Common myeloid progenitor, CD34-positive (primary cell): Measurements from ENCODE around the gene HCRTR1.

Source experiments
- CTCF ChIA-PET: fragments of 350-600 bp; sonication (Branson Sonifier 250); formaldehyde crosslinking; loops from one replicate; lab custom pipeline; 2021; ENCODE audit warnings: antibody characterized with exemption; lab: Charles Lee
- POLR2A ChIA-PET: fragments of 350-600 bp; sonication (Branson Sonifier 250); formaldehyde crosslinking; loops from one replicate; lab custom pipeline; 2021; ENCODE audit warnings: antibody characterized with exemption; lab: Charles Lee
- DNase-seq, 3 donors: peaks; one replicate each; pipeline versions ENCODE4 v3.0.0 to v3.0.0-alpha.2; 2013
- H3K27ac ChIP-seq, 2 experiments: 1 replicate in 1 of 2; 2 replicates in 1 of 2; pipeline ENCODE4 v1.7.0; 2013; ENCODE audit warnings: inconsistent platforms in 2 of 2, low read length in 2 of 2, mild to moderate bottlenecking in 2 of 2, low read depth in 1 of 2, moderate library complexity in 1 of 2; ENCODE audit not compliant: severe bottlenecking in 2 of 2, insufficient read depth in 1 of 2, poor library complexity in 1 of 2
- H3K27me3 ChIP-seq, 5 experiments: replicated peaks in 2 of 5; 1 replicate in 3 of 5; 2 replicates in 2 of 5; pipeline versions ENCODE4 v1.6.1 to v1.7.0; 2013; ENCODE audit warnings: low read length in 4 of 5, mild to moderate bottlenecking in 2 of 5, moderate library complexity in 2 of 5, inconsistent platforms in 1 of 5; ENCODE audit not compliant: insufficient read depth in 5 of 5, control insufficient read depth in 4 of 5
- H3K36me3 ChIP-seq, 4 experiments: 1 replicate in 2 of 4; 2 replicates in 2 of 4; pipeline versions ENCODE4 v1.6.1 to v1.7.0; 2013; ENCODE audit warnings: low read length in 3 of 4, control low read depth in 1 of 4, mild to moderate bottlenecking in 1 of 4; ENCODE audit not compliant: control insufficient read depth in 4 of 4, insufficient read depth in 4 of 4
- H3K4me1 ChIP-seq, 4 experiments: 1 replicate in 3 of 4; 2 replicates in 1 of 4; pipeline versions ENCODE4 v1.6.1 to v1.7.1; 2013; ENCODE audit warnings: low read length in 3 of 4, mild to moderate bottlenecking in 3 of 4, control low read depth in 1 of 4, inconsistent platforms in 1 of 4, moderate library complexity in 1 of 4; ENCODE audit not compliant: control insufficient read depth in 4 of 4, insufficient read depth in 4 of 4; ENCODE audit errors: control extremely low read depth in 1 of 4
- H3K4me3 ChIP-seq, 7 experiments: 1 replicate in 4 of 7; 2 replicates in 3 of 7; pipeline versions ENCODE4 v1.5.1 to v1.7.0; 2013; ENCODE audit warnings: mild to moderate bottlenecking in 7 of 7, low read length in 6 of 7, moderate library complexity in 6 of 7, inconsistent platforms in 2 of 7, low read depth in 2 of 7, control low read depth in 1 of 7; ENCODE audit not compliant: insufficient read depth in 4 of 7, control insufficient read depth in 1 of 7; ENCODE audit errors: extremely low read depth in 1 of 7
- H3K9me3 ChIP-seq, 5 experiments: 1 replicate in 4 of 5; 2 replicates in 1 of 5; pipeline versions ENCODE4 v1.6.1 to v1.7.1; 2013; ENCODE audit warnings: low read length in 4 of 5, mild to moderate bottlenecking in 2 of 5, inconsistent platforms in 1 of 5, low read depth in 1 of 5, moderate library complexity in 1 of 5; ENCODE audit not compliant: control insufficient read depth in 4 of 5, insufficient read depth in 2 of 5; ENCODE audit errors: control extremely low read depth in 1 of 5
- WGBS: methylation state at CpG from one replicate; pipeline ENCODE4 v1.1.5; 2013; ENCODE audit not compliant: insufficient coverage; 5-methylcytosine and 5-hydroxymethylcytosine counted together

HCRTR1 gene

GRCh38 chr1:31668303-31668883 lies 50.9 kb downstream of the HCRTR1 start:
- DNase-seq: no peak
- Histone ChIP-seq H3K9me3 (no peaks in the 10 kb centered on the region), H3K27ac (no peak overlapping the region), H3K4me3 (no peak overlapping the region), H3K36me3 (no peaks in the 10 kb centered on the region), H3K27me3 (peaks cover 0 to 3% (median 0%) of the 10 kb centered on the region in 5 experiments), H3K4me1 (peaks cover 0 to 18% (median 13%) of the 10 kb centered on the region in 4 experiments)
- ChIA-PET CTCF (interaction anchor here (1.0 to 4.9 kb wide), 4 partner anchors 35 to 121 kb away, joined by 3 to 28 read pairs (median 6); partner anchors contain the start of gene COL16A1), POLR2A (no interaction called here)
- 94% methylated on average over 11 of the region's 11 CpGs for WGBS

DNA sequence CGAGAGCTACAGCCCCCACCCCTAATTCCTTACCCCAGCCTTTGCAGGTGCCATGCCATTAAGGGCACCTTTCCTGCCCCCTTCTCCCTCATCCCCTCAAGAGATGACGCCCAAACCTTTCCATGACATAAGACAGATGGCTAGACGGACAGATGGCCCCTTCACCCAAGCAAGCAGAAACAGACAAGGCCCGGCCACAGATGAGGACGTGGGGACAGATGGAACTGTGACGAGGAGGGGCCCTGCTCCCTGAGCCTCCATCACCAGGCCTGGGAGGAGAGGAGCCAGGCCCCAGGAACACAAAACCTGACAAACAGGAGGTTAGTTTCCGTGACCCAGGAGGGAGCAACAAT lies 51.9 kb downstream of the HCRTR1 start:
- H3K9me3 ChIP-seq: no peaks in the 10 kb centered on the region
- no peak overlapping the region for H3K27ac ChIP-seq
- CTCF ChIA-PET: interaction anchor here (1.0 to 4.9 kb wide), 9 partner anchors 11 to 122 kb away, joined by 4 to 28 read pairs (median 8); partner anchors contain the start of gene COL16A1
- 52% methylated on average over 5 of the region's 7 CpGs for WGBS
- peaks cover 0 to 3% (median 0%) of the 10 kb centered on the region in 5 experiments for H3K27me3 ChIP-seq
- peak overlapping the region in 1 of 7 experiments; percentile 59 for H3K4me3 ChIP-seq
- POLR2A ChIA-PET: interaction anchor here (1.1 to 1.3 kb wide), 2 partner anchors 24 to 119 kb away, joined by 3 to 4 read pairs; partner anchors contain the start of gene PEF1
- H3K36me3 ChIP-seq: no peaks in the 10 kb centered on the region
- peaks cover 0 to 18% (median 13%) of the 10 kb centered on the region in 4 experiments for H3K4me1 ChIP-seq
- DNase-seq: no peak

DNA sequence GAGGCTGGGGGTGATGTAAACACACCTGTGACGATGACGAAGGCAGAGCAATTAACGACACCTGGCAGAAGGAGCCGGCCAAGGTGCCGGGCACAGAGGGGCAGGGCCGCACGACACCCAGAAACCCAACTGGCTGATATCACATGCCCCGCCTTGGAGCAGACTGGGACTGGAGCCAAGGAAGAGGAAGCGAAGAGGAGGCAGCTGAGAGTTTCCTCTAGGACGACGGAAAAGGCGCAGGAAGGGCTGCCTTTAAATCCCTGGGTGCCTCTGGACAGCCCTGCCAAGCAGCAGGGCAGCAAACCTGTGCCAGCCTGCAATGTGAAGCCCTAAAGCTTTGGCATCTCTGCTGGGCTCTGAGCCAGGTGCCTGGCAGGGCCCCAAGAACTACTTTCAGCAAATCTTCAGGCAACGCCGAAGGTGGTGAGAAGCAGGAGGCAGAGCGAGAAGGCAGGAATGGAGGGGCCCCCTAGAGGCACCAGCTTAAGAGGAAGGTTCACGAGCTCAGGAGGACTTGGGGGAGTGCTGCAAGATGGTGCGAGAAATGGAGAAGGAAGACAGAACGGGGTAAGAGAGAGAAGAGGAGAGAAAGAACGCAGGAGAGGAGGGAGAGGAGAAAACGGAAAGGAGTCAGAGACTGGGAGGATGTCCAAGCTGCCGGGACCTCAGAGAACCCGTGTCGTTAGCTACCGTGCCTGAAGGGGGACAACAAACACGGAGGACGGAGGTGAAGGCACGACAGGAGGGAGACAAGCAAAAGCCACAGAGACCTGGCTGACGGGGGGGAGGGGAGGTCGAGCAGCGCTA lies 52.5 kb downstream of the HCRTR1 start:
- Histone ChIP-seq H3K4me1 (peaks cover 0 to 18% (median 13%) of the 10 kb centered on the region in 4 experiments), H3K4me3 (peak overlapping the region in 5 of 7 experiments; percentile 13 to 59 (median 50)), H3K27me3 (peaks cover 0 to 3% (median 0%) of the 10 kb centered on the region in 5 experiments), H3K27ac (no peak overlapping the region), H3K36me3 (no peaks in the 10 kb centered on the region), H3K9me3 (no peaks in the 10 kb centered on the region)
- 4% methylated on average over 30 of the region's 30 CpGs for WGBS
- CTCF ChIA-PET: interaction anchor here (0.7 to 4.9 kb wide), 15 partner anchors 9 to 132 kb away, joined by 3 to 28 read pairs (median 5); partner anchors contain the start of gene COL16A1
- POLR2A ChIA-PET: interaction anchor here (0.6 to 1.3 kb wide), 4 partner anchors 25 to 253 kb away, joined by 3 to 4 read pairs (median 4); partner anchors contain the start of gene PEF1
- peak; percentile 83 to 92 (median 92) for DNase-seq

DNA sequence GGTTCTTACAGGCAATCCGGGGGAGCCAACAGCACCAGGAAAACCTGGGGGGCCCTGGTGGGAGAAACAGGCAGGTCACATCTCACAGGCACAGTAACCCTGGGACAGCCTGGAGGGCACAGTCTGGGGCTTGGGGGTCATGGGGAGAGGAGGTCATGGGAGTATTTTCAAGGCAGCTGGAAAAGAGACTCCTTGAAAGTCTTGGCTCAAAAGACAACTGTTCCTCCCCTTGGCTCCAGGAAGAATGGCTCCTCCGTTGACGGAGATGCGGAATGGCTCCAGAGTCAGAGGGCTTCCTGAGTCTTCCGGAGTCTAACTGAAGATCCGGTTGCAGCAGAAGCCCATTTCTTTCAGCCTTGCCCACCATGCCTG lies 53.1 kb downstream of the HCRTR1 start:
- Histone ChIP-seq H3K4me1 (peaks cover 0 to 18% (median 13%) of the 10 kb centered on the region in 4 experiments), H3K9me3 (no peaks in the 10 kb centered on the region), H3K4me3 (peak overlapping the region in 5 of 7 experiments; percentile 13 to 59 (median 40)), H3K27me3 (peaks cover 0 to 3% (median 0%) of the 10 kb centered on the region in 5 experiments), H3K27ac (no peak overlapping the region), H3K36me3 (no peaks in the 10 kb centered on the region)
- CTCF ChIA-PET: interaction anchor here (0.7 to 4.9 kb wide), 16 partner anchors 8 to 132 kb away, joined by 3 to 28 read pairs (median 5); partner anchors contain the start of gene COL16A1
- POLR2A ChIA-PET: interaction anchor here (1.1 to 1.3 kb wide), 2 partner anchors 26 to 118 kb away, joined by 3 to 4 read pairs; partner anchors contain the start of gene PEF1
- WGBS: 94% methylated on average over 5 of the region's 6 CpGs
- no peak for DNase-seq

GRCh38 chr1:31671147-31671546 lies 53.7 kb downstream of the HCRTR1 start:
- 93% methylated on average over 8 of the region's 11 CpGs for WGBS
- peaks cover 0 to 18% (median 13%) of the 10 kb centered on the region in 4 experiments for H3K4me1 ChIP-seq
- peaks cover 0 to 3% (median 0%) of the 10 kb centered on the region in 5 experiments for H3K27me3 ChIP-seq
- no peaks in the 10 kb centered on the region for H3K9me3 ChIP-seq
- no peaks in the 10 kb centered on the region for H3K36me3 ChIP-seq
- ChIA-PET POLR2A (interaction anchor here (0.6 kb wide), 1 partner anchor 112 kb away, joined by 3 read pairs; no protein-coding TSS in a partner anchor), CTCF (interaction anchor here (0.7 to 4.9 kb wide), 10 partner anchors 8 to 131 kb away, joined by 3 to 28 read pairs (median 5); partner anchors contain the start of gene COL16A1)
- no peak overlapping the region for H3K4me3 ChIP-seq
- H3K27ac ChIP-seq: no peak overlapping the region
- DNase-seq: no peak

DNA sequence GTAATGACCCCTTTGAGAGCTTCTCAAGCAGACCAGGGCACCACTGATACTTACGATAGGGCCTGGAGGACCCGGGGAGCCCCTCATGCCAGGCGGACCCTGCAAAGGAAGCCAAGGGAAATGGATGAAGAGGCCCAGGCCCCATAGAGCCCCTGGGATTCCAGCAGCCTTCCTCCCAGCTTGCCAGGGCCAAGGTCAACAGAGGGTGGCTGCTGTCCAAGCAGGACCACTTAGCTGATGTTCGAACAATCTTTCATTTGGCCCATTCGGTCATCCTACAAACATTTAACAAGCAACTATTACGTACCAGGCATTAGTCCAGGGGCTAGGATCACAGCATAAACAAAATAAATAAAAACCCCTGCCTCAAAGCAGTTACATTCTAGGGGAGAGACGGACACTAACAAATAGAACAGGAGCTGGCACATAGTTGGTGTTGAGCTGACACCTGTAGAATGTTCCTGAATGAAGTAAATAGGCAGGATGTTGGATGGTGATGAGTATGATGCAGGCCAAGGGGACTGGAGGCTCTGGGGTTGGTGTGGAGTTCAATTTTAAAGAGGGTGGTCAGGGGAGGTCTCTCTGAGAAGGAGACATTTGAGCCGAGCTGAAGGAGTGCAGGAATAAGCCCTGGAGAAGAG lies 54.2 kb downstream of the HCRTR1 start:
- WGBS: 97% methylated on average over 6 of the region's 8 CpGs
- Histone ChIP-seq H3K27me3 (peaks cover 0 to 3% (median 0%) of the 10 kb centered on the region in 5 experiments), H3K9me3 (no peaks in the 10 kb centered on the region), H3K4me3 (no peak overlapping the region), H3K36me3 (no peaks in the 10 kb centered on the region), H3K4me1 (peaks cover 0 to 18% (median 13%) of the 10 kb centered on the region in 4 experiments), H3K27ac (no peak overlapping the region)
- ChIA-PET POLR2A (interaction anchor here (0.6 kb wide), 1 partner anchor 111 kb away, joined by 3 read pairs; no protein-coding TSS in a partner anchor), CTCF (interaction anchor here (0.9 to 4.9 kb wide), 7 partner anchors 9 to 117 kb away, joined by 3 to 28 read pairs (median 5); partner anchors contain the start of gene COL16A1)
- DNase-seq: no peak
